HG02798 (cell line): ENCODE data around the gene HTD2.

Experiments
- ATAC-seq: cut with Tn5 transposase; IDR thresholded peaks from one replicate; pipeline ENCODE4 v1.9.1; 2021; ENCODE audit warnings: mild to moderate bottlenecking; ENCODE audit not compliant: unreplicated experiment, poor library complexity

Gene HTD2

DNA sequence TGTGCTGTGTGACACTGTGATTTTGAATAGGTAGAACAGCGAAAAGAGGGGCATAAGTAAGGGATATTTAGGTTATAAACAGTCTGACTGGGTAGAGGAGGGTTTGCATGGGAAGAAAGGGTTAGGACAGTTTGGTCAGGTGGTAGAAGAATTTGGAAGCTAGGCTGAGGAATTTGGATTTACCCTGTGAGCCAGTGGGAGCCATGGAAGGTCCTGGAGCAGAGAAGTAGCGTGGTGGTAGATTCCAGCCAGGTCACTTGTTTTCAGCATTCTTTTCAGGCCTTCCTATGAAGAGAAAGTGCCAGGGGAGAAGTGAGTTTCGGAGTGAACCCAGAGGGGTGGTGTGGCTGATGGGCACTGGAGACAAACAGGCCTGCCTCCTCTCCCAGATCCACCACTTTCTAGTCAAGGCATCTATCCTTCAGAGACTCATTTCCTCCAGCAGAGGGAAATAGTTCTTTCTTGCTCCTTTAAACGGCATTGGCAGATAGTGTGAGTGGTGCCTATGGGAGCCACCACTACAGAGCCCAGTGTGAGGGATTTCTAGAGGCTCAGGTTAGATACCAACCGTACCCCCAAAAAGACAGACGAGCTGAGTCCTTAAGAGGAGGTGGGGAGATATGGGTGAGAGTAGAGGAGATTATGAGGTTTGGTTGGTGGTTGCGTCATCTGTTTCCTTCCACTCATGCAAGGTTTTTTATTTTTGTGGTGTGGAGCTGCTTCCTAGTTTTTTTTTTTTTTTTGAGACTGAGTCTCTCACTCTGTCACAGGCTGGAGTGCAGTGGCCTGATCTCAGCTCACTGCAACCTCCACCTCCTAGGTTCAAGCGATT is 47.6 kb downstream of the HTD2 start:
- ATAC-seq = no peak

- peak; percentile 62 for ATAC-seq
Observed at GRCh38 chr3:58355179-58355578, 48.9 kb downstream of the HTD2 start.

DNA sequence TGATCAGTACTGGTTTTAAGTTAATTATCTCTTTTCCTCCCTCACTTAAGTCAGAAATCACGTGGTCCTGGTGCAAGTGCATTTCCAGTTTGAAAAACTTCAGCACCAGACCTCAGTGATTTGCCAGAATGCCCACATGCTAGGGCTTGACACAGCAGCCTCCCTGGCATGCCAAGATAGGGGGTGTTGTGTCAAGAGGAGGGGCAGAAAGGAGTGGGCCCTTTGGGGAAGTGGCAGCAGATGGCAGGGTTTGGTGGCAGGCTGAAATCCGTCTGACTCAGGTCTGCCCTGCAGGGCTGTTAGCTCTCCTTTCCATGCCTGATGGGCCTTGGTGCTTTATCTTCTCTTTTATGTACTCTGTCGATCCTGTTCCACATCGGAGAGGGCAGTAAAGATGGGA is 49.7 kb downstream of the HTD2 start:
- no peak for ATAC-seq

- no peak for ATAC-seq
Observed at GRCh38 chr3:58357402-58357801, 51.1 kb downstream of the HTD2 start.

- no peak for ATAC-seq
Observed at GRCh38 chr3:58358092-58358491, 51.8 kb downstream of the HTD2 start.

DNA sequence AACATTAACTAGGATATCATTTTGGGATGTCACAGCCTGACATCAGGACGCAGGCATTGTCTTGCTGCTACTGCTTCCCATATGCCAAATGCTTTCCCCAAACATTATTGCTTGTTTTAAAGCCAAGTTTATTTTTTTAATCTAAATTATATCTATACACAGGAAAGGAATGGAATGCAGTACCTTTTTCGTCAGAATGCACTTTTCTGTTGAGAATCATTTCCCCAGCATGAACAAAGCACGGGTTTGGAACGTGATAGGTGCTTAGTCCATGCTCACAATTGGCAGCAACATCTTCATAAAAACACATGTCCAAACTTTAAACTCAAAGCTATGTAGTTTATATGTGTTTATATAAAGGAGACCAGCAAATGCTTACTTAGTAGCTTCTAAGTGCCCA is 52.5 kb downstream of the HTD2 start:
- no peak for ATAC-seq

DNA sequence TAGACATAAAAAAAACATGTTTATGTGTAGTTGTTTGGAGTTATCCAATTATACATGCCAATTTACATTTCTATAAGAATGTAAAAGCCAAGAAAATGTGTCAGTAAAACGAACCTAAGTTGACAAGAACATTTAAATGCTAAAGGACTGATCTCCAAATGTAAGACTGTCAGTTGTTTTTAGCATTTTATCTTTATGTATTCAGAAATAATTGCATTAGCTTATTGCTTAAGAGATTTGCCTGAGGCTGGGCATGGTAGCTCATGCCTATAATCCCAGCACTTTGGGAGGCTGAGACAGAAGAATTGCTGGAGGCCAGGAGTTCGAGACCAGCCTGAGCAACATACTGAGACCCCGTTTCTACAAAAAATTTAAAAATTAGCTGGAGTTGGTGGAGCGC is 53.3 kb downstream of the HTD2 start:
- no peak for ATAC-seq

DNA sequence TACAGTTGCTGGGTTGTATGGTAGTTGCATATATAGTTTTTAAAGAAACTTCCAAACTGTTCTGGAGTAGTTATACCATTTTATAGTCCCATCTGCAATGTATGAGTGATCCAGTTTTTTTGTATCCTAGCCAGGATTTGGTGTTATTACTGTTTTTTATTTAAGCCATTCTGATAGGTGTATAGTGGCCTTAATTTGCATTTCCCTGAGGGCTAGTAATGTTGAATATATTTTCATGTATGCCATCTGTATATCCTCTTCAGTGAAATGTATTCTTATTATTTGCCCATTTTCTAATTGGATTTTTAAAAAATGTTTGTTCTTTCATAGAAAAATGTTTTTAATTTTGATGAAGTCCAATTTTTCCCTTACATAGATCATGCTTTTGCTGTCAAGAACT is 55.5 kb downstream of the HTD2 start:
- no peak for ATAC-seq

- ATAC-seq = no peak
Observed at GRCh38 chr3:58366699-58367098, 60.4 kb downstream of the HTD2 start.

DNA sequence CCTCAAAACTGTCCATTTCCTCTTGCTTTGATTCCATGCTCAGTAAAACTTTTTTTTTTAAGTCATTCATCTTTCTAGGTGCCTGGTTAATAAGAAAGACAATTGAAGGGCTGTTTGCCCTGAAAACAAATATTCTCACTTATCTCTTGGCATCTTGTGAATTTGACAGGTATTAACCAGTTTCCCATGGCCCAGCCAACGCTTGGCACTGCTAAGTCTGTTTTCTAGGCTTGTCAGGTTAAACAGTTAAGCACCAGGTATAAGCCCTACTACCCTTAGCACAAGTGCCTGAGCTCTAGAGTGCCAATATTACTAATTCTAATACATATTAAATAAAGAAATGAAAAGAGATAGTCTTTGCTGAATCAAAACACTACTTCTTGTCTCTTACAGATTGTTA is 62.7 kb downstream of the HTD2 start:
- no peak for ATAC-seq
